COR-L47 (cell line): ENCODE measurements around the gene SLC66A2.

Experiments used
- DNase-seq: peaks from one replicate; lab custom pipeline; 2025; lab: John Stamatoyannopoulos, UW

Gene SLC66A2

DNA sequence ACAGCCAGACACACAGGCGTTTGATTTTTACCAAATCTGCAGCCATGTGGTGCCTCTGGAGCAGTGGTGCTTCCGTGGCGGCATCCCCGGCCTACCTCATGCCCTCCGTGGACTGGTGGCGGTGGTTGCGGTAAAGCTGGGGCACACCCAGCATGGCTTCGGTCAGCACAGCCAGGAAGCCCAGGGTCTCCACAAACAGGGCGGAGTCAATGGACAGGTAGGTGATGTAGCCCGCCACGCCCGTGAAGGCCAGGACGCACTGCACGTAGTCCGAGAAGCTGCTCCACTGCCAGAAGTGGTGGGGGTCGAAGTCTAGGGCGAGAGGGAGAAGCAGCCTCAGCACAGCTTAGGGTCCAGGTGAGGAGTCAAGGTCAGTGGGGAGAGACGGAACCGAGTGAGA lies 32.4 kb downstream of the SLC66A2 start:
- no peak for DNase-seq

DNA sequence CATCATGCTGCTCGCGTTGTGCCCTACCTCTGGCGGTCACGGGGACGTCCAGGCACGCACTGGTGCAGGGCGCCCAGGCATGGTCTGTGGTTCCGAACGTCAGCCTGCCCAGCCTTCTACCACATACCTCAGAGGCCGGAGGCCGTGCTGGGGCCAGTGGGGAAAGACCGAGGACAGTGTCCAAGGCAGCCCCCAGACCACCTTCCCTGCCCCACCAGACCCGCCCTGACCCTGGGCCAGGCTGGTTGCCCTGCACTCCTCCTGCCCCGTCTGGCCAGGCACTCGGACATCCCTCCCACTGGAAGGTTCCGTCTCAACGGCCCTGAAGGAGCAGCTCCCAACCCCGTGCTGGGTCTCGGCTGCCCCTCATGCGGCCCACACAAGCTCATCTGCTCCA lies 32.8 kb downstream of the SLC66A2 start:
- DNase-seq = no peak

DNA sequence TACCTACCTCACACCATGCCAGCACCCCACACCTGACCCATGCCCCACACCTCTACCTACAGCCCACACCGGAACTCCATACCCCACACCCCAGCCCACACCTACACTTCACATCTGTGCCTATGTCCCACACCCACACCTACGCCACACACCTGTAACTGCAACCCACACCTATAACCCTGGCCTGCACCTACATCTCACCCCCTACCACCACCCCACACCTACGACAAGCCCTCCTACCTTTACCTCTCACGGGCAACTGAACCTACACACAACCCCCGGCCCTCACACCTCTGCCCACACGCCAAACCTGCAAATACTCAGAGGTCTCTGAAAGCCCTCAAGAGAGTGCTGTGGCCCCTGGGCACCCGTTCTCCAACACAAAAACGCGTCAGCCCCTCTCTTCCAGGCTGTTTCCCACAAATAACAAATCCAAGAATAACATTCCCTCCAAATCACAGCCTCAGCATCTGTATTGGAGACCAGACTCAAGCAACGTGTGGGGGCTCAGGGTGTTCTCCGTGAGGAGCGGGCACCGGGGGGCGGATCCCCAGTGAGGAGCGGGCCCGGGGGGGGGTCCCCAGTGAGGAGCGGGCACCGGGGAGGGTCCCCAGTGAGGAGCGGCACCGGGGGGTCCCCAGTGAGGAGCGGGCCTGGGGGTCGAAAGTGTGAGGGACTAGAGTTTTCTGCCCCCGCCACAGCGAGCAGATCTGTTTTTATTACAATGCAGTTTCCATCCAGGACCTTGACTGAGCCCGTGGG lies 33.4 kb downstream of the SLC66A2 start:
- DNase-seq = no peak

DNA sequence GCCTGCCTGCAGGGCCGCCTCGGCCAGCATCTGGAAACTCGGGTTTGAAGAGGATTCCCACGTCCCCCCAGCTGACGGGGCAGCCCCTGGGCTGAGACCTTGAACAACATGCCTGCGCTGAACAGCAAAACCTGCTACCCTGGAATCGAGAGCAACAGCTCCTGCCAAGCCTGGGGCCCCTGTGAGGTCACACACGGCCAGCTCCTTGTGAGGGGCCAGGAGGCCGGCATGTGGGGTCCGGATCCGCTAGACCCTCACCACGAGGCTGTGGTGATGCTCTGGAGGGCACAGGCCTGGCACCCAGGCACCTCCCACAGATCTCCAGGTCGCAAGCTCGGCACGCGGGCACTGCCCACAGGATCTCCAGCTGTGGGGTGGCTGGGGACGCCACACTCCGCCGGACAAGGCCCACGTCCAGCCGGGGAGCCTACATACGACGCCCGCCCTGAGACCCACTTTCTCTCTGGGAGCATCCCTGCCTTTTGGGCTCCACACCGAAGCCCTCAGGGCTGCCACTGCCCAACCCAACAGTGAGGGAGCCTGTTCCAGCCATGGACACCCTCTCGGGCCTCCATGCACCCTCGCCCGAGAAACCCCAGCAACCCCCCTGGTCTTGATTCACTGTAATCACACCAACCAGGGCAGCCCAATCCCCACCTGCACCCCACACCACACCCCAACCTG lies 34.1 kb downstream of the SLC66A2 start:
- DNase-seq = no peak

DNA sequence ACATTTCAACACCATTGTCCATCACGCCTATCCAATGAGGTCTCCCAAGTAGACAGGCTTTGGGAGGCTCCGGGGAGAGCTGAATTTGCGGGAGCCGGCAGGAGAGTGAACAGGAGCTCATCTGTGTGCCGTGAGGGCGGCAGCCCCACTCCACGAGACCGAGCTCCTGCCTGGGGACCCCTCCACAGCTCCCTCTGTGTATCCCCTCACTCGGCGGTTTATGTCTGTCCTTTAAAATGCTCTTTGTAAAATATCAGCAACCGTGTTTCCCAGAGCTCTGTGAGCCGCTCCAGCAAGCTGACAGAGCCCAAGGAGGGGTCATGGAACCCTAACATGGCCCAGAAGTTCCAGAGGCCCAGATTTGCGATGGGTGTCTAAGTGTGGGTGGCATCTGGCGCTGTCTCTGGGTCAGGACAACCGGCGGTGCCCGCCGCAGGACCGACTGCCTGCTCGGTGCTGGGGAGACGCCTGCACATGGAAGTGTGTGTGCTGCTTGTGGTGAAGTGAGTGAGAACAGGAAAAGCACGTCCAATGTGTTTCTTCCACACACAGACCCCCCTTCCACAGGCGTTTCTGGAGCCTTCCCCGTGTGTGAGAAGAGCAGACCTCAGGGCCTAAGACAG lies 34.8 kb downstream of the SLC66A2 start:
- no peak for DNase-seq

DNA sequence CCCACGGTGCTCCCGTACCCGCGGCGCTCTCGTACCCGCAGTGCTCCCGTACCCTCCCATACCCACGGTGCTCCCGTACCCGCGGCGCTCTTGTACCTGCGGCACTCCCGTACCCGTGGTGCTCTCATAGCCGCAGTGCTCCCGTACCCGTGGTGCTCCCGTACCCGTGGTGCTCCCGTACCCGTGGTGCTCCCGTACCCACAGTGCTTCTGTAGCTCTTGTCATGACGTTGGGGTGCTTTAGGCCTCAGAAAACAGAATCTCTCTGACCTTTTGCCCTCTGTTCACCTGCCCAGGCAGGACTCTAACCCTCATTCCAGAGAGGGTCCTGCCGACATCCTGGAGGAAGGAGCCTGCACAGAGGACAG lies 35.3 kb downstream of the SLC66A2 start:
- no peak for DNase-seq

DNA sequence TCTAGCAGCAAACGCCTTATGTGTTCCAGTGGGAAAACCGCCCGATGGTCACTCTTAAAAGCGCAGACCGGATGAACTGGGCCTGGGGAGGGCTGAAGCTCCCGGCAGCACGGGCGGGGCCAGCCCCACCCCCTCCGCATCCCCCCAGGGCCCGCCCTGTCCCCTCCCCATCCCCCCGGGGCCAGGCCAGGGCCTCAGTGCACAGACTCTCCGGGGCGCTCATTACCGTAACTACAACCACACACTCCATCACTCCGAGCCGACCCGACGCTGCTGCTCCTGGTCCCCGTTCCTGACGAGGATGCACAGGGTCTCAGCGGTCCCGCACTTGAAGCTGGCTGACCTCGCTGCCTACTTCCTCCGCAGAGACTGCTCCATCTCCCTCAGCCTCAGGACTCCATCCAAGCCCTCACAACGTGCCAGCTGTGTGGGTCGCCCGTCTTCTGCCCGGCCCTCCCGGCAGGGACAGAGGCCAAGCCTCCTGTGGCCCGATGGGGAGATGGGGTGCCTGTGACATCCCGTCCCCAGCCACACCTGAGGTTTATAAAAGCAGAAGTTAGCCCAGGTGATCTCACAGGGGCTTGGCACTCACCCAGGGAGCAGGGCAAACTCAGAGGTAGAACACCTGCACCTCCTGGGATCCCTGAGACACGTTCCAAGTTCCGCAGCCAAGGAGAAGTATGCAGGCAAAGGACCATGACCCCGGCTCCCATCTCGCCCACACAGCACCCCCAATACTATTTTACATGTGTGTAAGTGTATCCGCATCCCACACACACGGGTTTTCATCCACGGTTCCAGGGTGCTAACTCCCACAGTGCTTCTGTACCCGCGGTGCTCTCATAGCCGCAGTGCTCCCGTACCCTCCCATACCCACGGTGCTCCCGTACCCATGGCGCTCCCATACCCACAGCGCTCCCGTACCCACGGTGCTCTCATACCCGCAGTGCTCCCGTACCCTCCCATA lies 36.0 kb downstream of the SLC66A2 start:
- DNase-seq = no peak

DNA sequence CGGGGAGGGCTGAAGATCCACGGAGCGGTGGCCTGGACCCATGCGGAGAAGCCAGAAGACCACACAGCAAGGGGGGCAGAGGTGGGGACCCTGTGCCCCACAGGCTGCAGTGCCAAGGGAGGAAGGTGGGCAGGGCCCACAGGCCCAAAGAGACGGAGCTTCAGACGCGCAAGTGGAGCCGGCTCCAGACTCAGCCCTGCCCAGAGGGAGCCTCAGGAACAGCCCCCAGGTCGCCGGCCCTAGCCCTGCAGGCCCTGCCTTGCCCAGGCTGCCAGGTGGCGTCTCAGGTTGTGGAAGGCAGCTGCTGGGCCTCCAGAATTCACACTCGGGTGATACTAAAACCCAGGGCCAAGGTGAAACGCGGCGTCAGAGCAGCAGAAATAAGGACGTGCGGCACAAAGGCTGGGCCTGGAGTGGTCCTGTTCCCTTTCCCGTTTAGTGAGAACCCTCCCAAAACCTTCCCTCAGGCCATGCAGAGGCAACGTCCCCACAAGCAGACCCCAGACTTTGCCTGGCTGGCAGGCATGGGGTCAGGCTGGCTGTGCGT lies 36.8 kb downstream of the SLC66A2 start:
- DNase-seq = no peak

DNA sequence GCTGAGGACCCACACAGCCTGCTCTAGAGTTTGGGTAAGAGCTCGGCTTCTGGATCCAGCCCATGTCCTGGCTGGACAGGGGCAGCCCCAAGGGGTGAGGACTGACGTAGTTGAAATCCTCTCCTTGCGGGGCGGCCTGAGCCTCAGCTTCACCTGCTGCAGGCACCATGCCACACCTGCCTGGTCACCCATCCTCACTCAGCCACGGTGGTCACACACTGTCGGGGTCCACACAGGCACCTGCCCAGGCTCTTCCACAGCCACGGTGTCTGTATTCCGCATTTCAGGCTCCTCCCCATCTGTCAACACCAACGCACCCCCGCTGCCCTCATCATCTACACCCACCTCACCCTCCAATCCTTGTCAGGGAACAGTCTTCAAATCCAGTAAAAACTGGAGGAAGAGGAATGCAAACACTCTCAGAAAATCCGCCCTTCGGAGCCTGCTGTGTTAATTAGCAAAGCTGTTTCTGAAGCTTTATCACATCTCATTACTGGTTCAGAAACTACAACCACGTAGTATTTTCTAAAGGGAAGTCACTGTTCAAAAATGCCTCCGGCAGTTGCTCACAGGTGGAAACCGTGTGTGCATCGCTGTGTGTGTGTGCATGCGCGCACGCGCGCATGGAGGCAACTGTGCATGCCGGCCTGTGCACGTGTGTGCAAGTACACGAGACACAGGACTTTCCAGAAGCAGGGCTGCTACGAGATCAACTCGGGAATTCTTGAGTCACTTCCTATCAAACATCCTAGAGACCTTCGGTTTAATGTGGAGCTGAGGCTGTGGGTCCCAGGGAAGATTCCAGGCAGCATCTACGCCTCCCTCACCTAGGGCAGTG lies 38.2 kb downstream of the SLC66A2 start:
- no peak for DNase-seq

DNA sequence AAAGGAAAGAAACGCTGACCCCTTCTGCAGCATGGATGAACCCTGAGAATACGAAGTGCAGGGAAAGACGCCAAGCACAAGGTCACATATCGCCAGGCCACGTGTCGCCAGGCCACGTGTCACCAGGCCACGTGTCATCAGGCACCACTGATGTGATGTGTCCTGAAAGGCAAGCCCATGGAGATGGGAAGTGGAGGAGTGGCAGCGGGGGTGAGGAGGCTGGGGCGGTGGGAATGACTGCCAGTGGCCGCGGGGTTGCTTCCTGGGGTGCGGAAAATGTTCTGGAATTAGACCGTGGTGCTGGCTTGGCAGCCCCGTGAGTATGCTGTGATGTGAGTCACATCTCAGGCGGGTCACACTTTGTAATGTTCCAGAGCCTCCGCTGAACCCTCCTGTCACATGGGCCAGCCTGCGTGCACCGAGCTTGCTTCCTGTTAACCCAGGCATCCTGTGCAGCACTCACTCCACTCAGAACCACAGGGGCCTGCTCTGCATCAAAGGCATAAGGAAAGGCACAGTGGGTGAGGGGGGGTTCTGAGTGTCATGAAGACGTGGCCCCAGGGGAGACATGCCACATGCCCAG lies 39.0 kb downstream of the SLC66A2 start:
- no peak for DNase-seq

DNA sequence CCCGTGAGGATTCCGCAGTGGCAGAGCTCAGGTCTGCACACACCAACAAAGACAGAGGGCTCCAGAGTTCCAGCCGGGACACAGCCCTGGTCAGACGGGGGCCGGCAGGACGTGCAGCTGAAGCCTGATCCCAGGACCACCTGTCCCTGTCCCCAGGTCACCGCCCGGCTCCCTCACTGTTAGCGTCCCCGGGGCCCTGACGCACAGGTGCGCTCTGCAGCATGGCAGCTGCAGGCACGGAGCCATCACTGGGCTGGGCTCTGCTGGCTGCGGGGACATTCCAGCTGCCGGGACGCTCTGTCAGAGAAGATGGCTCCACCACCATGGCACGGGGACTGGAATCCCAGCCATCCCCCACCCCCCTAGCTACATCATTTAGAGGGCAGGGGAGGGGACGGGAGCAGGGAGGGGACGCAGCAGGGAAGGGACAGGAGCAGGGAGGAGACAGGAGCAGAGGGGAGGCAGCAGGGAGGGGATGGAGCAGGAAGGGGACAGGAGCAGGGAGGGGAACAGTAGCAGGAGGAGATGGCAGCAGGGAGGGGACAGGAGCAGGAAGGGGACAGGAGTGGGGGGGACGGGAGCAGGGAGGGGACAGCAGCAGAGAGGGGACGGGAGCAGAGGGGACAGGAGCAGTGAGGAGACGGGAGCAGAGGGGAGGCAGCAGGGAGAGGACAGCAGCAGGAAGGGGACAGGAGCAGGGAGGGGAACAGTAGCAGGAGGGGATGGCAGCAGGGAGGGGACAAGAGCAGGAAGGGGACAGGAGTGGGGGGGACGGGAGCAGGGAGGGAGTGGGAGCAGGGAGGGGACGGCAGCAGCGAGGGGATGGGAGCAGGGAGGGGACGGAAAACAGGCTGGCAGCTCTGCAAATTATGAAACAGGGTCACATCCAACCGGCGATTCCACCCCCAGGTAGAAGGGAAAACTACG lies 39.8 kb downstream of the SLC66A2 start:
- DNase-seq = no peak

DNA sequence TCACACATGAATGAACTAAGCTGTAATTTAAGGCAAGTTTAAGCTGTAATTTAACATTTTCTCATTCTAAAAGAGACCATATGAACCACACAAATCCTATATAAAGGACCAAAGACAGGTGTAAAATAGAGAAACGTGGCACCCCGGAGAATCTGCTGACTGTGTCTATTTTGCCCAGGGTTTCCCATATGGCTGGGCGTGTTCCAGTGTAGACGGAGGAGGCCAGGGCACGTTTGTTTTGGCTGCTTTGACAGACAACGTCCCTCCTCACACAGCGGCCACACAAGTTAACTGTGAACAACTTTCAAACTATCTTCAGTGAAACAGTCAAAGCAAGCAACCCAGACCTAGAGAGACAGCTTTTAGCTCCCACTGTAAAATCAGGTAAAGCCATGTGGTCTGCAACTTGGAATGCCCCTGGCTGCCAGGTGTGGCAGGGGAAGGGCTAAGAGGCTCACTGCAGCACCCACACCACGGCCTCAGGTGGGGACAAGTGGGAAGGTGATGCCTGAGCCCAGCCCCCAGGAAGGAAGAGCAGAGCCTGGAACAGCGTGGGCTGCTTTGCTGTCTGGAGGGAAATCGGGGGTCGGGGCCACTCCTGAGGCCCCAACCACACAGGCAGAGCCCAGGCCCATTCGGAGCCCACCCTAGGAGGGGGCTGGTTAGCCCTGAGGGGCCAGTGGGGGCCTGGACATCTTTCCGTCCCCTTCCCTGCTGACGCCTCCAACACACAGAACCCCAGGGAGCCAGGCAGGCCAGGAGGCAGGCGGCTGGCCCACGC lies 40.7 kb downstream of the SLC66A2 start:
- no peak for DNase-seq

DNA sequence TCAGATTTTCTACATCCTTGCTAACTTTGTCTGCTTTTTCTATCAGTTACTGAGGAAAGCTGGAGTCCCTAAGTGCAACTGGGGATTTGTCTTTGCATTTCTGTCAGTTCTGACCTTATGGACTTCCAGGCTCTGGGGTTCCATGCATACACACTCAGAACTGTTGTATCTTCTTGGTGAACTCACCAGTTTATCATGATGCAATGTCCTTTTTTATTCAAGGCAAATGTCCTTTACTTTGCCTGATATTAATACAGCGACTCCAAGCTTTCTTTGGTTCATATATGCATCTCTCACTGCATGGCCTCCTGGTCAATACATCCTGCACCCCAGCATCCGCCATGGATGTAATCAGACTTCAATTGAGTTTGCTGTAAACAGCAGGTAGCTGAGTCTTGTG lies 44.7 kb downstream of the SLC66A2 start:
- no peak for DNase-seq

DNA sequence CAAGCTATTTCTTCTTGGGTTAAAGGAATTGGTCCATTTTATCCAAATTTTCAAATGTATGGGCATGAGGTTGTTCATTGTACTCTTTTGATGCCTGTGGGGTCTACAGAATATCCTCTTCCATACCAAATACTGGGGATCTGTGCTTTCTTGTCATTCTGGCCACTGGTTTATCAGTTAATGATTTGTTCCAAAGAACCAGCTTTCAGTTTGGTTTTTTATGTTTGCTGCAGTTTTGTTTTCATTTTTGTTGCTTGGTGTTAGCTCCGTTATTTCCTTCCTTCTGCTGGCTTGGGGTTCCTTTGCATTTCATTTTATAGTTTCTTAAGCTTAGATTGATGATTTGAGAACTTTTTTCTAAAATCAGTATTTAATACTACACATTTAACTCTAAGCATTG lies 45.5 kb downstream of the SLC66A2 start:
- no peak for DNase-seq

DNA sequence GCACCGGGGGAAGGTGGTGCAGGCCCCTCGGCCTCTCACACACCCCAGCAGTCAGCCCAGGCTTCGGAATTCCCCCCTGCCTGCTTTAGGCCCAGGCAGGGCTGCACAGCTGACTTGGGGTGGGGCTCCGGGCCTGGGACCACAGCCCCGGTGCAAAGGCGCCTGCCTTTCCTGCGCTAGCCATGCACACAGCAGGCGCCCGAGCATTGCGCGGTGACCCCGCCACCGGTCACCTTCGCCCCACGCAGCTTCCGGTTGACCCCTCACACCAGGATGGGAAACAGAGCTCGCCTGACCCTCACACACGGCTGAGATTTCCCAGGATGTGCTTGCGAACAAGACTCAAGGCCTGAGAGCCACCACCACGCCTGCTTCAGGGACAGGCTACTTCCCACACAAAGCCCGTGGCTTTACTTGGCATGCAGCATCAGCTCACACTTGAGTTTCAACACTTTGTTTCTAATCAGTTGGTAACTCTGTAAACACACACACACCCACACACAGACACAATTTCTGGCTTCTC lies 46.0 kb downstream of the SLC66A2 start:
- DNase-seq = no peak

DNA sequence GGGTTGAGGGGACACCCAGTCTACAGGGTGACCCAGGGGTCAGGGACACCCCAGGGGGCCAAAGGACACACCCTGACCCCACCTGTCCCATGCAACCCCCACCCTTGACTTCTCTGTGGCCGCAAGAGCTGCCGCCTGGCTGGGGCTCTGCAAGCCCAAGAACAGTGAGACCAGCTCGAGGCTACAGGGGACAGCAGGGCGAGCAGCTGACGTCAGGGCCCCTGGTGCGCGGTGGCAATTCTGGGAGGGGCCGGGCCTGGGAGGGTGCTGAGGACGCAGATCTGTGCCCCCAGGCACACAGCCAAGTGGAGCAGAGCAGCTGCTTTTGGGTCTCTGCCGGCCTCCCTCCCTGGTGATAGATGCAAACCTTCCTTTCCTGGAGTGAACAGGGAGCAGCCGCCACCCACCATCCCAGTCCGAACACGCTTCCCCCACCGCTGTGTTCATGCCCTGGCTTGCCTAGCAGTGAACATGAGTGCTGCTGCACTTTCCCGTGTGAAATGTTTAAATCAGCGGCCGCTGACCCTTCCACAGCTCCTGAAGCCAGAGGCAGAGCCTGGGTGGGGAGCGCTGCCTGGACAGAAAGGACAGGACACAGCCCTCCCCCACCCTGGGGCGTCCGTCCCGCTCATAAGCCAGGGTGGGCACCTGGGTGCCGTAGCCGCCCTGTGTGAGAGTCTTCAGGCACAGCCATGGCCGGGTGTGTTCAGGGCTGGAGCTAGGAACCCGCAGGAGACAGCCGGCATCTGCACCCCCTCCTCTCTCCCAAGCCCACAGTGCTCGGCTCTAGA lies 46.9 kb downstream of the SLC66A2 start:
- no peak for DNase-seq

DNA sequence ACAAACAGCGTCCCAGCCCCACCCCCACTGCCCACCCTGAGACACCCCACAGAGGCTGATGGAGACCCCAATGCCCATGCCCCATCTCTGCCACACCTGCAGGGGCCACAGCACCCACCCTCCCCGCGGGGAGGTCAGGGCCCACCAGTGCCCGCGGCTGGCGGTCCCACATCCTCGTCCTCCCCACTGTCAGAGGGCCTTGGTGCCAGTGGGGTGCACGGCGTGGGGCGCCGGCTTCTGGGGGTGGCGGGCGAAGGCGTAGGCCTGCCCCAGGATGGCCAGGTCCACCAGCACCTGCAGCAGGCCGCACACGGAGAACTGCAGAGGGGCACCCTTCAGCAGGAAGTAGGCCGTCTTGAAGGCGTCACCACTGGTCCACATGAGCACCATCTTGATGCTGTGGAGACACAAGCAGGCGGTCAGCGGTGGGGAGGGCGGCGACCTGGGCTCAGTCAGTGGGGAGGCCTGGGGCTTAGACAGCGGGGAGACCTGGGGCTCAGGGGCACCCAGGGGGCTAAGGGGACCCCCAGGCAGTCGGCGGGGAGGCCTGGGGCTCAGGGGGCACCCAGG lies 47.6 kb downstream of the SLC66A2 start:
- DNase-seq = no peak
